BLaER1 treated with 17β-estradiol and CSF1 and Interleukin-3, amounts not matched to agents 10 nM and 100 nM (cell line): ENCODE data around the gene PUSL1.

ENCODE experiments used
- H3K27ac ChIP-seq, 11 experiments: shearing (Covaris generic); formaldehyde crosslinking; 2 replicates each; pipeline ENCODE4 v1.8.1; 2022
- H3K27me3 ChIP-seq, 11 experiments: shearing (Covaris generic); formaldehyde crosslinking; 2 replicates each; pipeline ENCODE4 v1.8.1; 2022
- H3K36me3 ChIP-seq, 11 experiments: shearing (Covaris generic); formaldehyde crosslinking; 2 replicates each; pipeline ENCODE4 v1.8.1; 2022
- H3K4me1 ChIP-seq, 10 experiments: shearing (Covaris generic); formaldehyde crosslinking; 2 replicates each; pipeline ENCODE4 v1.8.1; 2022
- H3K4me2 ChIP-seq, 11 experiments: shearing (Covaris generic); formaldehyde crosslinking; 2 replicates each; pipeline ENCODE4 v1.8.1; 2022
- H3K4me3 ChIP-seq, 10 experiments: shearing (Covaris generic); formaldehyde crosslinking; 2 replicates each; pipeline ENCODE4 v1.8.1; 2022
- H3K9ac ChIP-seq, 11 experiments: shearing (Covaris generic); formaldehyde crosslinking; 2 replicates each; pipeline ENCODE4 v1.8.1; 2022
- H3K9me3 ChIP-seq, 11 experiments: shearing (Covaris generic); formaldehyde crosslinking; replicated peaks in 1 of 11; 2 replicates each; pipeline ENCODE4 v1.8.1; 2022
- H4K20me1 ChIP-seq, 11 experiments: shearing (Covaris generic); formaldehyde crosslinking; 2 replicates each; pipeline ENCODE4 v1.8.1; 2022
- Cebpa-rat ChIP-seq, 11 experiments: shearing (Covaris generic); IDR thresholded peaks; 2 replicates each; pipeline ENCODE4 v1.8.1; 2022

Gene PUSL1

DNA sequence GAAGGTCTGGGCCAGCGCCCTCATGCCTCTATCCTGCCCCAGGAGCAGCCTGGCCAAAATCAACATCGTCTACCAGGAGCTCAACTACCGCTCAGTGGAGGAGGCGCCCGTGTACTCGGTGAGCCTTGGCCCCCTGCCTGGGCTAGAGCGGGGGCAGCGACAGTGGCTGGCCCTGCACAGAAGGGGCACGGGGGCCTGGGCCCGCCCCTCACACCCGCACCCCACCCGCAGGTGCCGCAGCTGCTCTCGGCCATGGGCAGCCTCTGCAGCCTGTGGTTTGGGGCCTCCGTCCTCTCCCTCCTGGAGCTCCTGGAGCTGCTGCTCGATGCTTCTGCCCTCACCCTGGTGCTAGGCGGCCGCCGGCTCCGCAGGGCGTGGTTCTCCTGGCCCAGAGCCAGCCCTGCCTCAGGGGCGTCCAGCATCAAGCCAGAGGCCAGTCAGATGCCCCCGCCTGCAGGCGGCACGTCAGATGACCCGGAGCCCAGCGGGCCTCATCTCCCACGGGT is 17.3 kb upstream of the PUSL1 start:
- H3K9ac ChIP-seq = 0 out of 22 replicates have a peak overlapping the region, but pooled peaks of 1 of the 11 experiments have one; percentile 3
- TF ChIP-seq Cebpa-rat (IDR thresholded peaks at IDR 0.05) = no peak
- H3K27ac ChIP-seq = no peak overlapping the region
- H3K4me2 ChIP-seq = peak overlapping the region in 7 of 11 experiments; percentile 24 to 46 (median 29); a peak in 10 of 22 replicates
- H3K4me3 ChIP-seq = no peak overlapping the region
- H3K36me3 ChIP-seq = peaks cover 0 to 28% (median 8%) of the 10 kb centered on the region in 11 experiments; a peak in 10 of 22 replicates
- peaks cover 0 to 66% (median 21%) of the 10 kb centered on the region in 11 experiments; a peak in 17 of 22 replicates for H4K20me1 ChIP-seq
- no peaks in the 10 kb centered on the region for H3K27me3 ChIP-seq
- H3K4me1 ChIP-seq = peaks cover 0 to 21% (median 12%) of the 10 kb centered on the region in 10 experiments; a peak in 13 of 20 replicates
- H3K9me3 ChIP-seq = no peaks in the 10 kb centered on the region

DNA sequence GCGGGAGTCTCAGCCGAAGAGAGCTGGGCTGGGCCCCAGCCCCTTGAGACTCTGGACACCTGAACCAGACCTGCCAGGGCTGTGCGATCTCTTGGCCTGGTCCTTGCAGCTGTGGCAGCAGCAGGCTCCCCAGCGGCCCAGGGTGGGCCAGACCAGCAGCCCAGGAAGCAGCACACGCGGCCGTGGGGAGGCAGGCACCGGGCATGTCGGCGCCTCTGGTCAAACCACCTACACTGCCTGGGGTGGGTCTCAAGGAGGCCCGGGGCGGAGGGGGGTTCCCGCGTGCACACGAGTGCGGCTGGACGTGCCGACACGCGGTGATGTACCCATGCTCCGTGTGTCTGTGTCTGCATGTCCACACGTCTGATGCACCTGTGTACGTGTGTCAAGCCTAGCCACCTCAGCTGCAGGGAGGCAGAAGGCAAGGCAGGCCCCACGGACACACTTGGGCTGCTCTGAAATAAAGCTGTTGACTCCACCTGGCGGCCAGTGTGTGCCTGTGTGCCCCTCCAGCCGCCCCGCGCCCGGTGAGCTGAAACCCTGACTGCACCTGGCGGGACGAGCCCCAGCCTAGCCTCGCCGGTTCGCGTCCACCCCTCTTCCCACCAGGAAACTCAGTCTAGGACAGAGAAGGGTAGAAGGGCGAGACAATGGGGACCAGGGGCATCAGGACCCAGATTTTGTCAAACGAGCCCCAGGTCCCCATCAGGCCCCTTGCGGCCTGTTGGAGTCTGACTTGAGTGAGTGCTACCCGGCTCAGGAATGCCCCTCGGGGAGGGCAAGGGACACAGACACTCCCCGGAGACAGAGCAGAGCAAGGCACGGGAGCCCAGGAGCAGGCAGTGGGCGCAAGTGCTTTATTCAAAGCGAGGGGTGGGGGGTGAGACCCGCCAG is 16.6 kb upstream of the PUSL1 start:
- Histone ChIP-seq H3K9me3 (no peaks in the 10 kb centered on the region), H3K36me3 (peaks cover 0 to 35% (median 10%) of the 10 kb centered on the region in 11 experiments; a peak in 10 of 22 replicates), H3K27me3 (no peaks in the 10 kb centered on the region), H3K27ac (no peak overlapping the region), H4K20me1 (peaks cover 0 to 64% (median 21%) of the 10 kb centered on the region in 11 experiments; a peak in 17 of 22 replicates), H3K9ac (no peak overlapping the region), H3K4me1 (peaks cover 0 to 20% (median 12%) of the 10 kb centered on the region in 10 experiments; a peak in 13 of 20 replicates), H3K4me2 (peak overlapping the region in 7 of 11 experiments; percentile 24 to 46 (median 29); a peak in 11 of 22 replicates), H3K4me3 (no peak overlapping the region)
- TF ChIP-seq Cebpa-rat (IDR thresholded peaks at IDR 0.05) = no peak

DNA sequence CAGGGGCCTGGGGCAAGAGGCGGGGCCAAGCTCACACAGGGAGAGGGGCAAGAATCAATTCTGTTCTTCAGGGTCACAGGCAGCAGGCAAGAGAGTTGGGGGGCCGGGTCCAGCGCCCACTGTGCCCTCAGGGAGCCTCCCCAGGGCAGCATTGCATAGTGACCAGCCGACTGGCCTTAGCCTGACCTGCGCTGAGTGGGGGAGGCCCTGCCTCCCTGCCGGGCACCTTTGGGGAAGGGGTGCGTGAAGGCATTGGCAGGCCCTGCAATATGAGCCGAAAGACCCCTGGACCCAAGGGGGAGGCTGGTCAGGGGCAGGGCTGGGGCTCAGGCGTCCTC is 16.0 kb upstream of the PUSL1 start:
- Histone ChIP-seq H3K36me3 (peaks cover 0 to 36% (median 10%) of the 10 kb centered on the region in 11 experiments; a peak in 10 of 22 replicates), H3K4me3 (no peak overlapping the region), H3K4me1 (peaks cover 0 to 20% (median 12%) of the 10 kb centered on the region in 10 experiments; a peak in 13 of 20 replicates), H3K27me3 (no peaks in the 10 kb centered on the region), H3K4me2 (no peak overlapping the region), H3K9ac (no peak overlapping the region), H4K20me1 (peaks cover 0 to 62% (median 21%) of the 10 kb centered on the region in 11 experiments; a peak in 17 of 22 replicates), H3K27ac (no peak overlapping the region), H3K9me3 (no peaks in the 10 kb centered on the region)
- TF ChIP-seq Cebpa-rat (IDR thresholded peaks at IDR 0.05) = no peak

DNA sequence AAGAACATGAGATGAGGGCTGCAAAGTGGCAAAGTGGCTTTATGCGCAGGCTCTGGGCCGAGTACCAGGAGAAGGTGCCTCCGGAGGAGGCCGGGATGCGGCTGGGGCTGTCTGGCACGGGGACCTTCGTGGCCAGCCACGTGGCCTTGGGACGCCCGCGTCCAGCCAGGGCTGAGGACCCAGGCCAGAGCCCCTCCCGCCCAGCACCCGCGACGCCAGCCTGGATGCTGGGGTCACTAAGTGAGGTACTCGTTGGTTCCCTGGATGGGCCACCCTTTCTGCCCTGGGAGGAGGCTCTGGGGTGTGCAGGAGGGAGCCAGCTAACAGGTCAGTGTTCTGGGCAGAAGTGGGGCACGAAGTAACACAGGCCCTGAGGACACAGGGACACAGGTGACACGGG is 15.5 kb upstream of the PUSL1 start:
- Histone ChIP-seq H3K9me3 (no peaks in the 10 kb centered on the region), H3K27me3 (no peaks in the 10 kb centered on the region), H3K27ac (no peak overlapping the region), H3K9ac (no peak overlapping the region), H3K36me3 (peaks cover 0 to 40% (median 13%) of the 10 kb centered on the region in 11 experiments; a peak in 10 of 22 replicates), H3K4me3 (no peak overlapping the region), H4K20me1 (peaks cover 0 to 66% (median 21%) of the 10 kb centered on the region in 11 experiments; a peak in 17 of 22 replicates), H3K4me1 (peaks cover 0 to 20% (median 12%) of the 10 kb centered on the region in 10 experiments; a peak in 13 of 20 replicates), H3K4me2 (no peak overlapping the region)
- no peak for TF ChIP-seq Cebpa-rat (IDR thresholded peaks at IDR 0.05)

DNA sequence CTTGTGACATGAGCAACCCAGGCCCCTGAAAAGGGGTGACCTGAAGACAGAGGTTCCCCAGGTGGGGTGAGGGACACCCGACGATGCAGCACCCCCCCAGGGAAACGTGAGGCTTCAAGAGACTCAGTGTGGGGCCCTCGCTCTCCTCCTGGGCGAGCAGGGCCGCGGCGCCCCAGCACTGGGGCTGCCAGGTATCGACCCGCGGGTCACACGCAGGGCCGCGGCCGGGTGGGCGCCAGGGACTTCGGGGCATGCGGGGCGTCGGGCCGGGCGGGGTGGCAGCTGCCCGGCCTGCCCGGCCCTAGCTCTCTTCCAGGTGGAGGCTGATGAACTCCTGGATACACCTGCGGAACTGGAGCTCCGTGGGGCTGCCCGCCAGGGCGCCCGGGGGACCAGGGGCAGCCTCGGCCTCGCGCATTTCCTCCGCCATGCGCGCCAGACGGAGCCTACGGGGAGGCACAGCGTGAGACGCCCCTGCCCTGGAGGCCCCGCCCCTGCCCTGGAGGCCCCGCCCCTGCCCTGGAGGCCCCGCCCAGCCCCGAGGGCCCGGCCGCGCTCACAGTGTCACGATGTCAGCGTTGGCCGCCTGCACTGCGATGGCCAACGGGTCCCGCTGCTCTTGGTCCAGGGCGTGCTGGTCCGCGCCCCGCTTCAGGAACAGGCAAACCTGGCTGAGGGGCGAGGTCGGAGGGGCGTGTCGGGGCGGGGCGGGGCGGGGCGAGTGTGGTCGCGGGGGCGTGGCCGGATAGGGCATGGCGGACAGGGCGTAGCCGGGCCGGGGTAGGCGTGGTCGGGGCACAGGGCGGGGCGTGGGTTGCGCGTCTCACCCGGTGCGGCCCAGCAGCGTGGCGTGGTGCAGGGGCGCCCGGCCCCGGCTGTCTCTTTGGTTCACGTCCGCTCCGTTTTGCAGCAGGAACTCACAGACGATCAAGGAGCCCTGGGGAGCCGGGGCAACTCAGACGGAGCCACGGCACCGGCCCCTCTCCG is 14.8 kb upstream of the PUSL1 start:
- H3K36me3 ChIP-seq = peaks cover 0 to 42% (median 15%) of the 10 kb centered on the region in 11 experiments; a peak in 10 of 22 replicates
- peaks cover 0 to 21% (median 13%) of the 10 kb centered on the region in 10 experiments; a peak in 16 of 20 replicates for H3K4me1 ChIP-seq
- no peak overlapping the region for H3K9ac ChIP-seq
- H3K9me3 ChIP-seq = no peaks in the 10 kb centered on the region
- H3K4me3 ChIP-seq = no peak overlapping the region
- no peak for TF ChIP-seq Cebpa-rat (IDR thresholded peaks at IDR 0.05)
- H4K20me1 ChIP-seq = peaks cover 0 to 72% (median 22%) of the 10 kb centered on the region in 11 experiments; a peak in 19 of 22 replicates
- H3K4me2 ChIP-seq = no peak overlapping the region
- no peaks in the 10 kb centered on the region for H3K27me3 ChIP-seq
- no peak overlapping the region for H3K27ac ChIP-seq

DNA sequence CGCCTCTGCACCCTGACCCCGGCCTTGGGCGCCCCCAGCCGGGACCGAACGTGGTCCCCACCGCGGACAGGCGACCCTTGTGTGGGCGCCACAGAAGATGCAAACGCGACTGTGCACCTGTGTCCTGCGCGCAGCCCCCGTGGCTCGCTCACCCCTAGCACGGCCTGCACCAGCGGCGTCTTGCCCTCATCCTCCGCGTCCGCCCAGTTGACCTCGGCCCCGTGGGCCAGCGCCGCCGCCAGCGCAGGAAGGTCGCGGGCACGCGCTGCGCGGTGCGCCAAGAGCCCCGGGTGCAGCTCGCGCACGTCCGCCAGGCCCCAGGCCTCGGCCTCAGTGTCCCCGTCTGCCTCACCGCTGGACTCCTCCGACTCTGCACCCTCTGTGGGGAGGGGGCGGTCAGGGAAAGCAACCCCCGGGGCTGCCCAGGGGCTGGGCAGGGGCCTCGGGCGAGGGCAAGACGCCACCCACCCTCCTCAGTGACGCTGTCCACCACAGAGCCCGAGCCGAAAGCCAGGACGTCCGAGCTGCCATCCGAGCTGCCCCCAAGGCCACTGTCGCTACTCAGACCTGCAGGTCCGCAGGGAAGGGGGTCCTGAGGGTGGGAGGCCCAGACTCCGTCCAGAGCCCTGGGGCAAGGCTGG is 14.0 kb upstream of the PUSL1 start:
- no peaks in the 10 kb centered on the region for H3K9me3 ChIP-seq
- peaks cover 0 to 42% (median 15%) of the 10 kb centered on the region in 11 experiments; a peak in 10 of 22 replicates for H3K36me3 ChIP-seq
- no peak overlapping the region for H3K9ac ChIP-seq
- no peak overlapping the region for H3K4me2 ChIP-seq
- TF ChIP-seq Cebpa-rat (IDR thresholded peaks at IDR 0.05) = no peak
- H3K27me3 ChIP-seq = no peaks in the 10 kb centered on the region
- H3K27ac ChIP-seq = no peak overlapping the region
- no peak overlapping the region for H3K4me3 ChIP-seq
- peaks cover 7 to 29% (median 21%) of the 10 kb centered on the region in 10 experiments; a peak in 18 of 20 replicates for H3K4me1 ChIP-seq
- H4K20me1 ChIP-seq = peaks cover 7 to 80% (median 30%) of the 10 kb centered on the region in 11 experiments; a peak in 21 of 22 replicates

DNA sequence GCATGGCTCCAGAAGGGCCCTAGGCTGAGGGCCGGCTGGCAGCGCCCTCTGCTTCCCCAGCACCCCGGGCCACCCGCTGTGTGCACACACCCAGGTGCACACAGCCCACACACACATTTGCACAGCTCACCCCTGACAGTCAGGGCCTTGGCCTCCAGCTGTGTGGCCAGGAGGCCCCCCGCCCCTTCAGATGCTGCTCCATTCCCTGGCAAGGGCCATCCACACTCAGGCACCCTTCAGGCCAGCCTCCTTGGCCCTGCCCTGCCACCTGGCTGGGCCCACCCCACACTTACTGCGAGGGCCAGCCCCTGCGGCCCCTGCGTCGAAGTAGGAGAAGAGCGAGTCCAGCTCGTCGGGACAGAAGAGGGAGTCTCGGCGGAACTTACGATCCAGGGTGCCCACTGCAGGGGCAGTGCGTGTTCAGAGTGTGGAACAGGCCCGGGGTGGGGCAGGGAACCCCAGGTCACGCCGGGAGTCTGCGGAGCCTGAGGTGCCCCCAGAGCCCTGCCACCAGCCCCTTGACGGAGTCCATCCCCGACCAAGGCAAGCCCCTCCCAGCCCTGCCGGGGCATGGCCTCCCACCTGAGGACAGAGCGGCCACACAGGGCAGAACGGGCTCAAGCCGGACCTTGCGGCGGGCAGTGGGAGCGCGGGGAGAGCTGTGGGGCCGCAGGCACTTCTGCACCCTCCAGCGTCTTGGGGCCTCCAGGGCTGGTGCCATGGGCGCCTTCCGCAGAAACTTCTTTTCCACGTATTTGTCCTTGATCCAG is 13.1 kb upstream of the PUSL1 start:
- H3K4me2 ChIP-seq = no peak overlapping the region
- no peak for TF ChIP-seq Cebpa-rat (IDR thresholded peaks at IDR 0.05)
- H3K4me3 ChIP-seq = no peak overlapping the region
- H3K9me3 ChIP-seq = no peaks in the 10 kb centered on the region
- peaks cover 16 to 89% (median 40%) of the 10 kb centered on the region in 11 experiments; a peak in 21 of 22 replicates for H4K20me1 ChIP-seq
- peaks cover 0 to 42% (median 15%) of the 10 kb centered on the region in 11 experiments; a peak in 10 of 22 replicates for H3K36me3 ChIP-seq
- no peak overlapping the region for H3K9ac ChIP-seq
- peaks cover 7 to 39% (median 29%) of the 10 kb centered on the region in 10 experiments; a peak in 18 of 20 replicates for H3K4me1 ChIP-seq
- no peak overlapping the region for H3K27ac ChIP-seq
- H3K27me3 ChIP-seq = no peaks in the 10 kb centered on the region
